Measurements from ENCODE around the gene PRKN.

Gene PRKN

GRCh38 chr6:162238675-162239074 is 488.9 kb downstream of the PRKN start:
- DNase-seq (ENCODE audit: low spot score), result no peak

GRCh38 chr6:162237331-162237730 is 490.2 kb downstream of the PRKN start:
- DNase-seq (ENCODE audit: low spot score), result no peak

- DNase-seq (ENCODE audit: low spot score), result no peak
These were observed 492.9 kb downstream of the PRKN start for GRCh38 chr6:162234631-162235030.

GRCh38 chr6:162230147-162230752 is 497.3 kb downstream of the PRKN start:
- DNase-seq (ENCODE audit: low spot score), result no peak

- DNase-seq (ENCODE audit: low spot score), result no peak
These were observed 498.5 kb downstream of the PRKN start for GRCh38 chr6:162229093-162229492.

GRCh38 chr6:162226803-162227202 is 500.8 kb downstream of the PRKN start:
- no peak for DNase-seq (ENCODE audit: low spot score)

- DNase-seq (ENCODE audit: low spot score), result no peak
These were observed 505.0 kb downstream of the PRKN start for GRCh38 chr6:162222521-162222920.

GRCh38 chr6:162220876-162221275 is 506.7 kb downstream of the PRKN start:
- DNase-seq (ENCODE audit: low spot score), result no peak

- DNase-seq (ENCODE audit: low spot score), result no peak
These were observed 508.3 kb downstream of the PRKN start for GRCh38 chr6:162219266-162219665.

GRCh38 chr6:162217811-162218493 is 509.6 kb downstream of the PRKN start:
- DNase-seq (ENCODE audit: low spot score), result no peak

GRCh38 chr6:162217058-162217457 is 510.5 kb downstream of the PRKN start:
- no peak for DNase-seq (ENCODE audit: low spot score)

GRCh38 chr6:162211777-162212176 is 515.8 kb downstream of the PRKN start:
- DNase-seq (ENCODE audit: low spot score), result no peak

- no peak for DNase-seq (ENCODE audit: low spot score)
These were observed 516.5 kb downstream of the PRKN start for GRCh38 chr6:162211022-162211421.

GRCh38 chr6:162203287-162203686 is 524.3 kb downstream of the PRKN start:
- DNase-seq (ENCODE audit: low spot score), result no peak

GRCh38 chr6:162200945-162201690 is 526.4 kb downstream of the PRKN start:
- no peak for DNase-seq (ENCODE audit: low spot score)

GRCh38 chr6:162200041-162200440 is 527.5 kb downstream of the PRKN start:
- no peak for DNase-seq (ENCODE audit: low spot score)

GRCh38 chr6:162198925-162199324 is 528.6 kb downstream of the PRKN start:
- no peak for DNase-seq (ENCODE audit: low spot score)

GRCh38 chr6:162198076-162198475 is 529.5 kb downstream of the PRKN start:
- no peak for DNase-seq (ENCODE audit: low spot score)

GRCh38 chr6:162195441-162195840 is 532.1 kb downstream of the PRKN start:
- no peak for DNase-seq (ENCODE audit: low spot score)

- no peak for DNase-seq (ENCODE audit: low spot score)
These were observed 536.6 kb downstream of the PRKN start for GRCh38 chr6:162190981-162191380.

GRCh38 chr6:162187168-162187935 is 540.2 kb downstream of the PRKN start:
- no peak for DNase-seq (ENCODE audit: low spot score)

- no peak for DNase-seq (ENCODE audit: low spot score)
These were observed 543.1 kb downstream of the PRKN start for GRCh38 chr6:162184465-162184864.
